NCI-H446 (cell line): ENCODE measurements around the gene OR10H5.
"Not testable (repeated sequence)": the region's sequence is repeated elsewhere in the genome, so short reads cannot be mapped to it uniquely, and the experiment has no call there.

Experiments used
- DNase-seq, 2 experiments: peaks; one replicate each; lab custom pipeline; 2025; lab: John Stamatoyannopoulos, UW

The OR10H5 gene, protein sequence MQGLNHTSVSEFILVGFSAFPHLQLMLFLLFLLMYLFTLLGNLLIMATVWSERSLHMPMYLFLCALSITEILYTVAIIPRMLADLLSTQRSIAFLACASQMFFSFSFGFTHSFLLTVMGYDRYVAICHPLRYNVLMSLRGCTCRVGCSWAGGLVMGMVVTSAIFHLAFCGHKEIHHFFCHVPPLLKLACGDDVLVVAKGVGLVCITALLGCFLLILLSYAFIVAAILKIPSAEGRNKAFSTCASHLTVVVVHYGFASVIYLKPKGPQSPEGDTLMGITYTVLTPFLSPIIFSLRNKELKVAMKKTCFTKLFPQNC

DNA sequence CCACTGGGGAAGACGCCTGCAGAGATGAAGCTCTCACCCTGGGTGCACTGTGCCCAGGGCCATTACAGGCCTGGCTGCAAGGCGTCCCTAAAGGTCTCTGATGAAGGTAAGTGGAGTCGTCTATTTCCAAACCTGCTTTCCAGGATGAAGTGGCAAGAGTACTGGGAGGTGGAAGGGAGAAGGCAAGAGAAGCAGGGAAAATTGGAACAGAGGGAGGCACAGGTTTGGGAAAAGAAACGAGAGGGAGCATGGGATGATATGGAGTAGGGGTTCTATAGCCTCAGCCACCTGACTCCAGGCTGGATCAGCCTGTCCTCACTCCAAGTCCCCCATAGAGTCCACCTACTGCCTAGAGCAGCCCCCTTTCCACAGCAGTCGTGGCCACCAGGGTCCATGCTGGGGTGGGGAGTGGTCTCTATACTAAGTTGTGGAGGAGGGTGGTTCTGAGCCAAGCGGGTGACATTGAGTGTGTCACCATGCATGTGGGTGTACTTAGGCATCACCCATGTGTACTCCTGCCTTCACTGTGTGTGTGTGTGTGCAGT is at the start of gene OR10H5:
Gene OR10H5, plus strand, starts transcription at position 51 of the 545 bp plus-strand sequence. CDS start 6,388 bp downstream, outside the sequence.
- no peak for DNase-seq

GRCh38 chr19:15737722-15738121 is 49.7 kb upstream of the OR10H5 start, which contains the start of gene OR10H3:
Gene OR10H3 (plus strand): TSS chr19:15737985. CDS start chr19:15741393, 3,408 bp downstream.
- no peak for DNase-seq

DNA sequence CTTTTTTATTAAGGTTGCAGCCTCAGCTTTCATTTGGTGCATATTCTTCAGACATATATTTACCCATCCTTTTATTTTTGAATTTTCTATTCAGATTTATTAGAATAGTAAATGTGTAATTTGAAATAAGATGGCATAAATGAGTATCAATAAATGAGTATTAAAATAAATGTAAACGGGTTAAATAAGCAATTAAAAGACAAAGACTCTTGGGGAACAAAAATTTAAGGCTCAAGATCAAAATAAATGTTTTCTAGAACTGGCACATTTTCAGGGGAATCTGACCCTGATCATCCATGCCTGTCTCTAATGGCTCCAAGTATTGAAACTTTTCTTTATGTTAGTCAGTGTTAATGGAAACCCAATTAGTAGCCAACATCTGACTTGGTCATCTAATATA is 46.7 kb upstream of the OR10H5 start:
- DNase-seq: no peak

- no peak for DNase-seq
These were observed 39.2 kb upstream of the OR10H5 start for GRCh38 chr19:15748239-15748638.

DNA sequence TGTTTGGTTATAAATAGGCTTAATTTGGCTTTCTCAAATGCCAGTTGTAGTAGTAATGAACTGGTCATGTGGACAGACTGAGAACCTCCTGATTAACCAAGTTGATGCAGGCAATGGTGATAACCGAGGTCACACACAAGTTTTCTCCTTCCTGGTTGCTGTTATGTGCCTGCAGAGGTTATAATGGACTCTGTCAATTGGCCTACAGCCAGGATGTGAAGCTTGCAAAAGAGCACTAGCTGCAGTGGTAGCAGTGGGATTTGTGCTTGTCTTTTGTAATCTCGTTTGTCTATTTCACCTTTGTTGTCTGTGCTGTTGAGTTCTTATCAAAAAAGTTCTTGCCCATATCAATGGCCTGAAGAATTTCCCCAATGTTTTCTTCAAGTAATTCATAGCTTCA is 29.1 kb upstream of the OR10H5 start:
- DNase-seq: no peak

DNA sequence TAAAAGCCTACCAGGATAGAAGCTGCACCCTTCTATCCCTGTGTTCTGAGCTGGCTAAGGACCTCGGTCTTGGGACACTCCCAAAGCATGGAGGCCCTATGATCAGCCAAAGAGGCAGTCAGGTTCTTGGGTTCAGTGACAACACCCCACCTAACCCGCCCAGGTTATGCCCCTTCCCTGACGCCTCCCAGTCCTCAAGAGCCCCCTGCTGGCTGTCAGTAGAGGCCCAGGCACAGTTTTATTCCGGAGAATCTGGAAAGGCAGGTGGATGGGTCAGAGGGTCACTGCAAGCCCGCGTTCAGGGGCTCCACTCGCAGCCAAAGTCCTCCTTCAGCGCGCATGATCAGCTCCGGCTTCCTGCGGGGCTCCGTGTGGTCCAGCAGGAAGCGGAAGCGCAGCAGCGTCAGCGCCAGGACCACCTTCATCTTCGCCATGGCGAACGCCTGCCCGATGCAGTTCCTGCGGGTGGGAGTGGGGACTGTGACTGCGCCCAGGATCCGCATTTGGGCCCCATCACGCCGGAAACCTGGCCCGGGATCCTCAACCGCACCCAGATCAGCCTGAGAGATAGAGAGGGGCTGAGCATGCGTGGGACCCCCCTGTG is 27.4 kb upstream of the OR10H5 start:
- no peak for DNase-seq

DNA sequence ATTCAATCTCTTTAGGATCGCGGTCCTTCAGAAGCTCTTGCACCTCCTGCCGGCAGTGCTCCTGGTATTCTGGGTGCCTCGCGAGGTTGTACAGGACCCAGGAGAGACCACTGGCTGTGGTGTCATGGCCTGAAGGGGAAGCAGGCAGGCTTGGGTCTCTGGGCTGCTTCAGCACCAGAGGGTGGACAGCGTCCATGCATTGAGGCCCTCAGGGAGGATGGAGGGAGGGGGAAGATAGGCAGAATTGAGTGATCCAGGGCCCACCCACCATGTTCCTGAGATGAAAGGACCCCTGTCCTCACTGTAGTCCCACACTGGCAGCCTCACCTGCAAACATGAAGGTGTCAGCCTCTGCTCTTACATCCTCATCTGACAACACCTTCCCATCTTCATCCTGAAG is 17.9 kb upstream of the OR10H5 start:
- DNase-seq: no peak

GRCh38 chr19:15774159-15774558 is 13.3 kb upstream of the OR10H5 start:
- DNase-seq: not testable (repeated sequence)

- no peak for DNase-seq
These were observed 12.2 kb upstream of the OR10H5 start for GRCh38 chr19:15775249-15775648.

- no peak for DNase-seq
These were observed 11.2 kb upstream of the OR10H5 start for GRCh38 chr19:15776264-15776663.

DNA sequence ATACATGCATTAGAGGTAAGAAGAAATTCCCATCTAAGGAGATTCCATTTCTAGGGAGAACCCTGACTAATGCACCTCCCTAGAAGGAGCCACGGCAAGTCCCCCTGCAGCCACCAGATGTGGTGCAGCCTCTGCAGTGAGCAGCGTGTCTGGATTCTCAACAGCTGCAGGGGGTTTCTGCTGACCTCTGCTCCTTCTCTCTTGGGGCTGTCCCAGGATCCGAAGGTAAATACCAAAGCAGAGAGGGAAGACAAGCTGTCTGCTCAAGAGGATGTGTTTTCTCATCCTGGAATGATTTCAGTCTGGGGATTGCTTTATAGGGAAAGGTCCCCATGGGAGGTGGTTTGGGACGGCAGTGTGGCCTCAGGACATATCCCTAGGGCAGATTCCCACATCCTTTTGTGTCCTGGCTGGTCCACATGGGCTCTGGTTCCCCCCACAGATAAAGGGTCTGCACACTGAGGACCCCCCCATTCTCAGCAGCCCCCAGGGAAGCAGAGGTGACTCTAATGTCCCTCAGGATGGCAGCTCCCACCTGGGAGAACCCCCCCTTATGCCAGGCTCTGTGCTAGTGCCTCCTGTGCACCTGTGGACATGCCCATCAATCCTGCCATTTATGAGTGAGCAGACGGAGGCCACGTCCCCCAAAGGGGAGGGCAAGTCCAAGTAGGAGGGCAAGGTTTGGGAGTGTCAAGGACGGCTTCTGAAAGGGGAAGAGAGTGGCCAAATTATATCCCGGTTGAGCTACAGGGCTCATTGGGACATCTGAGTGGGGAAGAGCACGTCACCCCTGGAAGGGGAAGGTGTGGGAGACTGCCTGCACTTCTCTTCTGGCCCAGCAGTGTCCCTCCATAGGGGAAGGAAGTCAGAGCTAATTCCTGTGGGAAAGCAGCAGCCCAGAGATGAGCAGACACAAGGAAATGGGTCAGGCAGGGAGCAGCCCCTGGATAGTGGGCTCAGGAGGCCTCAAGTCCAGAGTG is 10.2 kb upstream of the OR10H5 start:
- no peak for DNase-seq

- peak; percentile 43 to 62 for DNase-seq
These were observed 7.5 kb upstream of the OR10H5 start for GRCh38 chr19:15779756-15780476.

DNA sequence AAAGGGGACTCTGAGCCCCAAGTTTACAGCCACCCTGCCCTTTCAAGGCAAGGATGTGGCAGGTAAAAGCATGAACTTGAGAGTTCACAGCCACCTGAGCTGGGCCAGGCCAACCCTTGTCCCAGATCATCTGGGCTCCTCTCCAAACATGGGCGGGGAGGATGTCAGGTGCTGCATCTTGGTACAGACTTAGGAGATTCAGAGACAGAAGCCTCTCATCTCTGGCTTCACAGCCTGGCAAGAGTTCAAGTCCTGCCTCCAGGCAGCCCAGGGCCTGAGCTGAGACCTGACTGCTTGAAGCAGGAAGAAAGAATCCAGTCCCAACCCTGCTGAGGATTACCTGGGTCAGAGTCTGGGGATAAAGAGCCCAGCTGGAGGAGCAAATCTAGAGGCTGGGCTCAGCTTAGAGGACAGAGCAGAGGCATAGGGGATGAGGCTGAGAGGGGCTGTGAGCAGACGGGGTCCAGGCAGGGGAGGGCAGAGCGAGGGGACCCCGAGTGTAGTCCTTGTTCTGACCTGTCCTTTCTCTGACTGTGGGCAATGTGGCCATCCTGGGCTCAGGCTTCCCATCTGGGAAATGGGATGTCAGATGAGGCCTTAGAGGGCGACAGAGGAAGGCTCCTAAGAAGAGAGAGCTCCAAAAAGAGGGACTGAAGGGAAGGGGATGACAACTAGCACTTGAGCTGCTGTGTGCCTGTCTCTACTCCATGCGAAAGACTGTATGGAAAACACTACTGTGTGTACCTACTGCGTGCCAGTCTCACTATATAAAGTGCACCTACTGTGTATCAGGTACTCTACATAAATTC is 6.6 kb upstream of the OR10H5 start:
- DNase-seq: no peak

- no peak for DNase-seq
These were observed 5.8 kb upstream of the OR10H5 start for GRCh38 chr19:15781661-15782060.

- no peak for DNase-seq
These were observed 5.2 kb upstream of the OR10H5 start for GRCh38 chr19:15782211-15782610.

- DNase-seq: not testable (repeated sequence)
These were observed 4.6 kb upstream of the OR10H5 start for GRCh38 chr19:15782896-15783295.

DNA sequence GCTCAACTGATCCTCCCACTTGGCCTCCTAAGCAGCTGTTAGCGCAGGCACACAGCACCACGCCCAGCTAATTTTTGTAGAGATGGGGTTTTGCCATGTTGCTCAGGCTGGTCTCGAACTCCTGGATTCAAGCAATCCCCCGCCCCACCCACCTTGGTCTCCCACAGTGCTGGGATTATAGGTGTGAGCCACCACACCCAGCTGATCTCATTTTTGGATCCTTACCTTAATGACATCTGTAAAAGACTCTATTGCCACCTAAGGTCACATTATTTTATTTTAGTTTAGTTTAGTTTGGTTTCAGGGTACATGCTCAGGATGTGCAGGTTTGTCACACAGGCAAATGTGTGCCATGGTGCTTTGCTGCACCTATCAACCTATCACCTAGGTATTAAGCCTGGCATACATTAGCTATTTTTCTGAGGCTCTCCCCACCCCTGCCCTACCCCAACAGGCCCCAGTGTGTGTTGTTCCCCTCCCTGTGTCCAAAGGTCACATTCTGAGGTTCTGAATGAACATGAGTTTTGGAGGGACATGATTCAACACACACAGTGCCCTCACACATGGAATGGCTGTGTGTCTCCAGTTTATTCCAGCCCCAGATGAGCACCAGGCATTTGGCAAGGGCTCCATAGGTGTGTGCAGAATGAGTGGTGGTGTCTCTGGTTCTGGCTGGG is 1.3 kb downstream of the OR10H5 start:
- DNase-seq: no peak

DNA sequence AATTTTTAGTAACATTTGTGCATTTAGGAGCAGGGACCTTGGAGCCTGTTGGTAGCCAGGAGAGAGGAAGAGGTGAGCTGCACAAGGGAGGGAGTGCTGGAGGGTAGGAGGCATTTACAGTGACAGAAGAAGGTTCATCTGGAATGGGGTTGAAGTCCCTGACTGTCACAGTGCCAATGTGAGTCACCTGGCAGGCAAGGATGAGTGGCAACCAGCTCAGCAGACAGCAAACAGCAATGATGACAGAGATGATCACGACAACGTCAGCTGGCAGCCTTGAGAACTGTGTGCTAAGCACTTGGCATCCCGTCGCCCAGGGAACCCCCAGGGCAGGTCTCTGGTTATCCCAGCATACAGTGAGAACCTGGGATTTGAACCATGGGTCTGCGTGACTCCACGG is 2.6 kb downstream of the OR10H5 start:
- no peak for DNase-seq

DNA sequence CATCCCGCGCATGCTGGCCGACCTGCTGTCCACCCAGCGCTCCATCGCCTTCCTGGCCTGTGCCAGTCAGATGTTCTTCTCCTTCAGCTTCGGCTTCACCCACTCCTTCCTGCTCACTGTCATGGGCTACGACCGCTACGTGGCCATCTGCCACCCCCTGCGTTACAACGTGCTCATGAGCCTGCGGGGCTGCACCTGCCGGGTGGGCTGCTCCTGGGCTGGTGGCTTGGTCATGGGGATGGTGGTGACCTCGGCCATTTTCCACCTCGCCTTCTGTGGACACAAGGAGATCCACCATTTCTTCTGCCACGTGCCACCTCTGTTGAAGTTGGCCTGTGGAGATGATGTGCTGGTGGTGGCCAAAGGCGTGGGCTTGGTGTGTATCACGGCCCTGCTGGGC is 6.8 kb downstream of the OR10H5 start:
- not testable (repeated sequence) for DNase-seq

DNA sequence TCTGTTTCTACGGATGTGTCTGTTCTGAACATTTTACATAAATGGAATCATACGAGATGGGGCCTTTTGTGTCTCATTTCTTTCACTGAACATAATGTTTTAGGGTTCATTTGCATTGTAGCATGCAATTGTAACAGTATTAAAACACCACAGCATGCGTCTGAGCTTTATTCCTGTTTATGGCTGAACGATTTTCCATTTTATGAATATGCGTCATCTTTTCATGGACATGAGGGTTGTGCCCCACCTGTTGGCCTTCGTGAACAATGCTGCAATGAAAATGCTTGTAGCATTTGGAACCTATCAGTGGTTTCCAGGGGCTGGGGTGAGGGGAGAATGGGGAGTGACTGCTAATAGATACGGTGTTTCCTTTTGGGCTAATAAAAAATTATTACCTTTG is 22.9 kb downstream of the OR10H5 start:
- DNase-seq: no peak
